GM13976 (cell line): ENCODE data around the gene THBS1.

Experiments
- DNase-seq: peaks from one replicate; pipeline ENCODE4 v3.0.0; 2012; ENCODE audit warnings: low spot score
- CTCF ChIP-seq: IDR thresholded peaks from 2 replicates; pipeline ENCODE4 v1.5.1; 2012; ENCODE audit warnings: borderline replicate concordance, mild to moderate bottlenecking; ENCODE audit not compliant: insufficient read depth; ENCODE audit errors: extremely low read depth, missing control alignments, control extremely low read depth
- in situ Hi-C: fragments of 300-500 bp; cut with MboI; formaldehyde crosslinking; loops from one replicate; pipeline ENCODE4 v1.12.0; 2022; ENCODE audit warnings: low sequenced_read_pairs, mixed read lengths, inconsistent platforms; ENCODE audit not compliant: unreplicated experiment

THBS1 gene

DNA sequence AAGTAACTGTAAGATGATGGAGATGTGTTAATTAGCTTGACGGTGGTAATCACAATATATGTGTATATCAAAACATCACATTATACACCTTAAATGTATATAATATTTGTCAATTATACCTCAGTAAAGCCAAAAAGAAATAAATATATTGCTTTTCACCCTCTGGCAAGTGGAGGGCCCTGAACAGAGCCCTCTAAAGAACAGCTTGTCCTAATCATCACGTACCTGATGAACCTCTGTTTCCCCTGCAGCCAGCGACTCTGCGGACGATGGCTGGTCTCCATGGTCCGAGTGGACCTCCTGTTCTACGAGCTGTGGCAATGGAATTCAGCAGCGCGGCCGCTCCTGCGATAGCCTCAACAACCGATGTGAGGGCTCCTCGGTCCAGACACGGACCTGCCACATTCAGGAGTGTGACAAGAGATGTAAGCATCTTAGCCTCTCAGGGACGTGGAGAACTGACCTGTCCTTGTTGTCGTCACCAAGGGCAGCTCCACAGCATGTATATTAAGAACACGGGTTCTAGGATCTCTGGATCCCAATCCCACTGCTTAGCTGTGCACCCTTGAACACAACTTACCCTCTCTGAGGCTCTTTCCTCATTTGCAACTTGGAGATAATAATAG is 6.3 kb downstream of the THBS1 start:
- no peak for DNase-seq
- TF ChIP-seq CTCF = no peak
- in situ Hi-C loops = loop anchor here (25.0 kb wide), 1 partner anchor 875 kb away; no protein-coding TSS in a partner anchor

GRCh38 chr15:39587731-39588530 is 7.1 kb downstream of the THBS1 start:
- no peak for TF ChIP-seq CTCF
- no peak for DNase-seq
- in situ Hi-C loops = loop anchor here (25.0 kb wide), 1 partner anchor 876 kb away; no protein-coding TSS in a partner anchor

DNA sequence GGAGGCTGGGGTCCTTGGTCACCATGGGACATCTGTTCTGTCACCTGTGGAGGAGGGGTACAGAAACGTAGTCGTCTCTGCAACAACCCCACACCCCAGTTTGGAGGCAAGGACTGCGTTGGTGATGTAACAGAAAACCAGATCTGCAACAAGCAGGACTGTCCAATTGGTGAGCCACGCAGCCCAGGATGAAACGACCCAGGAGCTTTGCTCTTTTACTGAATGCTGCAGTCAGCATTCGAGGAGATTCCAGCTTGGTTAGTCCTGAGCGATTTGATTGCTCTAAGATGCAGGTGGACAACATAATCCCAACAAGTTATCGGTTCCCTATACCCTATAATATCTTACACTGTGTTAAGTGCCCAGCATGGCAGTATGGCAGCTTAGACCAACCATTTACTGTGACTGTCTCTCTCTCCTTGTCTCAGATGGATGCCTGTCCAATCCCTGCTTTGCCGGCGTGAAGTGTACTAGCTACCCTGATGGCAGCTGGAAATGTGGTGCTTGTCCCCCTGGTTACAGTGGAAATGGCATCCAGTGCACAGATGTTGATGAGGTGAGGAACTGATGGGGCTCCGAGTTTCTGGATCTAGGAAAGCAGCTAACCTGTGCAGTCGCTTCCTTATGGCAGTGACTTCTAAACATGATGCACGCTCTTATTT is 7.8 kb downstream of the THBS1 start:
- TF ChIP-seq CTCF = no peak
- in situ Hi-C loops = loop anchor here (25.0 kb wide), 1 partner anchor 876 kb away; no protein-coding TSS in a partner anchor
- no peak for DNase-seq

DNA sequence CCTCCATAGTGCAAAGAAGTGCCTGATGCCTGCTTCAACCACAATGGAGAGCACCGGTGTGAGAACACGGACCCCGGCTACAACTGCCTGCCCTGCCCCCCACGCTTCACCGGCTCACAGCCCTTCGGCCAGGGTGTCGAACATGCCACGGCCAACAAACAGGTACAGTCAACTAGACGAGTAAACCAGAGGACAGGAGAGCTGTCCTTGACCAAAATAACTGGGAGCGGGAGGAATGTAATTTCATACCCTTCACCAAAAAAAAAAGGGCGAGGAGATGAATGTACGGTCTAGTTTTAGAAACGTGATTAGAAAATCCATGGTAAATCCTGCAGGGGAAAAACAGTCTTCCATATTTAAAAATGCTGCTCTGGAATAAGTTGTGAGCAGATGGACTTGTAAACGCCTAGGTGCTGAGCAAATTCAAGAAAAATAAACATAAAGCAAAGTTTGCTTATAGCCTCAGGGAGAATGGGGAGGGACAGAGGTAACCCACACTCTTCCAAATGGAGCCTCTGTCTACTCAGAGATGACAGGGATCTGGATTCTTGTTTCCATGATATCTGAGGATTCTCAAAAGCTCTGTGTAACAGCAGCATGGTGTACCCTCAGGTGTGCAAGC is 8.4 kb downstream of the THBS1 start:
- no peak for DNase-seq
- TF ChIP-seq CTCF = no peak
- in situ Hi-C loops = loop anchor here (25.0 kb wide), 1 partner anchor 877 kb away; no protein-coding TSS in a partner anchor

GRCh38 chr15:39589815-39590644 is 9.2 kb downstream of the THBS1 start:
- TF ChIP-seq CTCF = no peak
- no peak for DNase-seq
- in situ Hi-C loops = loop anchor here (25.0 kb wide), 1 partner anchor 878 kb away; no protein-coding TSS in a partner anchor
